ENCODE measurements around the gene RNF17. TPM values are rescaled to one million over a fixed set of nuclear protein-coding genes. Genes with fewer than 3 reads are reported as not detected.
A peak's percentile ranks its signal among the peaks of the same experiment; 100 is the strongest.

The RNF17 gene
- total and polyA plus RNA-seq, 10 of the 15 experiments (the other 5 are each of a cell fraction or from before 2014, with no cell fraction given), result not detected

DNA sequence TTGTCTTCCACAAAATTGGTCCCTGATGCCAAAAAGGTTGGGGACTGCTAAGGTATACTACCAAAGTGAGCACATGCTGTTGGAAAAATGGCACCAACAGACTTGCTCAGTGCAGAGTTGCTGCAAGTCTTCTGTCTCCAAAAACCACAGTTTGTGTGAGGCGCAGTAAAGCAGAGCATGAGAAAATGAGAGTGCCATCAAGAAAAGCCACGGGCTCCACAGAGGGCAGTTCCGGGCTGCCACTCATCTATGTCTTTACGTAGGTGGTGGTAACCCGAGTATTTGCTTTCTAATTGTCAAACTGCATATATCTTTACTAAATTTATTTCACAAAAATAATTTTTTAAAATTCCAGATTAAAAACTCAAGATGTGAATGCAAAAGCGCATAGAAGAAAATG, 123.8 kb downstream of the RNF17 start:
- intact Hi-C loops (cut with micrococcal nuclease; ENCODE audit: unreplicated experiment) (loop anchor here (5.0 kb wide), 1 partner anchor 35 kb away; a partner anchor contains a TSS), in situ Hi-C loops (cut with MboI) (no loop called here)
- no TSS peak for BruUV-seq (replicated peaks)
- Histone ChIP-seq H3K9ac (ENCODE audit: control insufficient read depth, insufficient read depth, low read length) (no peak overlapping the region), H4K20me1 (ENCODE audit: control insufficient read depth, insufficient read depth) (no peaks in the 10 kb centered on the region), H3K27ac (ENCODE audit: control insufficient read depth, insufficient read depth) (peak overlapping the region; percentile 20; the same call in 1 of the 2 replicates), H3K27me3 (replicated peaks in 1 of 2; ENCODE audit: control insufficient read depth in 2 of 2, insufficient read depth in 2 of 2, low read length in 1 of 2) (no peaks in the 10 kb centered on the region), H3K4me3 (no peak overlapping the region), H3K9me3 (replicated peaks; ENCODE audit: control insufficient read depth, insufficient read depth, low read length) (no peaks in the 10 kb centered on the region), H3K4me2 (ENCODE audit: control insufficient read depth, insufficient read depth) (0 out of 2 replicates have a peak overlapping the region, but pooled peaks have one; percentile 28), H3K36me3 (ENCODE audit: control insufficient read depth in 2 of 2, insufficient read depth in 2 of 2, low read length in 1 of 2) (peaks cover 12 to 33% of the 10 kb centered on the region in 2 experiments), H3K79me2 (ENCODE audit: control insufficient read depth, insufficient read depth, low read length) (no peaks in the 10 kb centered on the region), H3K4me1 (ENCODE audit: control insufficient read depth, insufficient read depth, low read length) (peaks cover 10% of the 10 kb centered on the region), H2AFZ (ENCODE audit: control insufficient read depth, low read depth, low read length) (no peak overlapping the region; the same call in 1 of the 2 replicates)
- CTCF ChIA-PET, result interaction anchor here (1.6 kb wide), 1 partner anchor 10 kb away, joined by 4 read pairs; no protein-coding TSS in a partner anchor
- POLR2A ChIA-PET, result interaction anchor here (1.2 to 1.9 kb wide), 3 partner anchors 10 to 28 kb away, joined by 3 to 4 read pairs (median 3); no protein-coding TSS in a partner anchor
- RAD21 ChIA-PET (ENCODE audit: unreplicated experiment), result no interaction called here
- SMC1A ChIA-PET (ENCODE audit: uncharacterized antibody, unreplicated experiment), result no interaction called here
- ATAC-seq, result peak; percentile 97
- FAIRE-seq, result no peak
- DNase-seq (ENCODE audit: low read depth, low spot score), result peak; percentile 51
- TF ChIP-seq MXI1 (IDR thresholded peaks at IDR 0.05; ENCODE audit: low read depth, low read length) (no peak), ETV6 (conservative IDR thresholded peaks at IDR 0.05 in 1 of 2, IDR thresholded peaks at IDR 0.05 in 1 of 2; ENCODE audit: borderline replicate concordance in 1 of 2, low read depth in 1 of 2) (0 out of 4 replicates have a peak, but pooled peaks of 1 of the 2 experiments have one; percentile 4), RUNX3 (IDR thresholded peaks at IDR 0.05; ENCODE audit: low read length) (peak; percentile 52)
- TF ChIP-seq, protein P1, sequence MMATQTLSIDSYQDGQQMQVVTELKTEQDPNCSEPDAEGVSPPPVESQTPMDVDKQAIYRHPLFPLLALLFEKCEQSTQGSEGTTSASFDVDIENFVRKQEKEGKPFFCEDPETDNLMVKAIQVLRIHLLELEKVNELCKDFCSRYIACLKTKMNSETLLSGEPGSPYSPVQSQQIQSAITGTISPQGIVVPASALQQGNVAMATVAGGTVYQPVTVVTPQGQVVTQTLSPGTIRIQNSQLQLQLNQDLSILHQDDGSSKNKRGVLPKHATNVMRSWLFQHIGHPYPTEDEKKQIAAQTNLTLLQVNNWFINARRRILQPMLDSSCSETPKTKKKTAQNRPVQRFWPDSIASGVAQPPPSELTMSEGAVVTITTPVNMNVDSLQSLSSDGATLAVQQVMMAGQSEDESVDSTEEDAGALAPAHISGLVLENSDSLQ (IDR thresholded peaks at IDR 0.05), result peak; percentile 88
- TF ChIP-seq, protein P2, sequence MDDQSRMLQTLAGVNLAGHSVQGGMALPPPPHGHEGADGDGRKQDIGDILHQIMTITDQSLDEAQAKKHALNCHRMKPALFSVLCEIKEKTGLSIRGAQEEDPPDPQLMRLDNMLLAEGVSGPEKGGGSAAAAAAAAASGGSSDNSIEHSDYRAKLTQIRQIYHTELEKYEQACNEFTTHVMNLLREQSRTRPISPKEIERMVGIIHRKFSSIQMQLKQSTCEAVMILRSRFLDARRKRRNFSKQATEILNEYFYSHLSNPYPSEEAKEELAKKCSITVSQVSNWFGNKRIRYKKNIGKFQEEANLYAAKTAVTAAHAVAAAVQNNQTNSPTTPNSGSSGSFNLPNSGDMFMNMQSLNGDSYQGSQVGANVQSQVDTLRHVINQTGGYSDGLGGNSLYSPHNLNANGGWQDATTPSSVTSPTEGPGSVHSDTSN (IDR thresholded peaks at IDR 0.05; ENCODE audit: insufficient replicate concordance, low read depth, low read length), result peak; percentile 65
- WGBS (ENCODE audit: insufficient coverage, insufficient replicate concordance, low lambda C conversion rate, missing lambda C conversion rate), result 0% methylated on average over 6 of the region's 6 CpGs

Measured in GM12878 (cell line).